NCI-H1417 treated with DMSO at 0.1 percent for 48 hours (cell line): ENCODE results near the gene KLHL29.

Experiments used
- DNase-seq: peaks from one replicate; lab custom pipeline; 2025; lab: John Stamatoyannopoulos, UW

KLHL29 gene

GRCh38 chr2:23476786-23477185, 91.8 kb downstream of the KLHL29 start:
- DNase-seq = no peak

GRCh38 chr2:23477392-23477791, 92.4 kb downstream of the KLHL29 start:
- no peak for DNase-seq

DNA sequence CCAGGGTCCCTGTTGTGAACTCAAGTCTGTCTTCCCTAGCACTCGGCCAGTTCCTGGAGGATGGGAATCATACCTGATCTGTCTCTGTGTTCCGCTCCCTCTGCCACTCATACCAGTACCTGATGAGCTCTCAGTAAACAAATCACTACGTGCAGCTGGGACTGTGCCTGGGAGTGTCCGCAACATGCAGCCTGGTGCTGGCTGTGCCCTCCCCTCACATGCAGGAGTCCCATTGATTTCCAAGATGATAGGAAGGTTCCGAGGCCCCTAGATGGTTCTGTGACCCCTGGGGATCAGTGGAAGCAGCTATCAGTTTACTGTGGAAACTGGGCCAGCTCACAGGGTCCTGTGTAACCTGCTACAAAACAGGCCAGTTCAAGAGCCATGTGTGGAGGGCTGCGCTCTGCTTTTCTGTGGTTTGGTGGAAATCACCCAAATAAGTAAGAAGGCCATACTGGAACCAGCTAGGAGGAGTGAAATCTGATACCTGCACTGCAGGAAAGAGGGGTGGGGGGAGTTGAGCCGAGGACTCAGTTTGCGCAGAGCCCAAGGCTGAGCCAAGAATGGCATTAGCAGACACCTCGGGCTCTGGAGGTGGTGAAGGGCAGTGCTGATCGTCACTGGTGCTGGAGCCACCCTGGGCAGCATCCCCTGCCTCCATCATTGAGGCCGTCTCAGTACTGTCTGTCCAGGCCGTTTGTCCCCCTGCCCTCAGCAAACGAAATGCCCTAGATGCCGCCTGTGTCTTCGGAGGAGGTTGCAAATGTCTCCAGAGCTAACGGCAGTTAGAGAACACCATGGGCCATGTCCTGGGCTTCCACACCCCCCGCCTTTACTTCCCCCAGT, 93.3 kb downstream of the KLHL29 start:
- DNase-seq = no peak

DNA sequence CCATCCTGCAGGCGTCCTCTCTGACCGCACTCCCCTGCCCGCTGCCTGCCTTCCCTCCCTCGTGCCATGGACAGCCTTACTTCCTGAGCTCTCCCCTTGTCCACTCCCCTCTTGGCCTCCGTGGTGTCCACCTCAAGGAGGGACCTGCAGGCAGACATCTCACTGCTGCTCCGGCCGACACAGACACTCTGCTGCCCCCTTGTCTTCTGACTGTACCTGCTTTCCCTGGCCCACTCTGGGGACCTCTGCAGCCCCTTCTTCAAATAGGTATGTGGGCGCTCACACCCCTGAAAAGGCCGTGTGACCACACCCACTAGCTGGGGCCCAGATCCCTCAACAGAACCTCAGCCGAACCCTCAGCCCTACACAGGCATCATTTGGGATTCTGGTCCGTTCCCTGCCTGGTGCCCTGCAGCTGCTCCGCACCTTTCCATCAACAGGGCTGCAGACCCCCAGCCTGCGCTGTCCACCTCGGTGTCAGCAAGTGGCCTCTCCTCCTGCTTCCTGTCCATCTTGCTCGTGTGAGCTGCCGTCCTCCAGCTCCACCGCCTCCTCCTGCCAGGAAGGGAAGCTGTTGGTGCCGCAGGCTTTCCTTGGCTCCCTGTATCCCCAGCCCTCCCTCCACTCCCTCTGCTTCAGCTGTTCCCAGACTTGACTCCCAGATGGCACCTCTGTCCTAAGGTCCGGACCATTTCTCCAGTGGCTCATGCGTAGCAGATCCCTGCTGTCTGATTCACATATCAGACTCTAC, 94.1 kb downstream of the KLHL29 start:
- DNase-seq = no peak

DNA sequence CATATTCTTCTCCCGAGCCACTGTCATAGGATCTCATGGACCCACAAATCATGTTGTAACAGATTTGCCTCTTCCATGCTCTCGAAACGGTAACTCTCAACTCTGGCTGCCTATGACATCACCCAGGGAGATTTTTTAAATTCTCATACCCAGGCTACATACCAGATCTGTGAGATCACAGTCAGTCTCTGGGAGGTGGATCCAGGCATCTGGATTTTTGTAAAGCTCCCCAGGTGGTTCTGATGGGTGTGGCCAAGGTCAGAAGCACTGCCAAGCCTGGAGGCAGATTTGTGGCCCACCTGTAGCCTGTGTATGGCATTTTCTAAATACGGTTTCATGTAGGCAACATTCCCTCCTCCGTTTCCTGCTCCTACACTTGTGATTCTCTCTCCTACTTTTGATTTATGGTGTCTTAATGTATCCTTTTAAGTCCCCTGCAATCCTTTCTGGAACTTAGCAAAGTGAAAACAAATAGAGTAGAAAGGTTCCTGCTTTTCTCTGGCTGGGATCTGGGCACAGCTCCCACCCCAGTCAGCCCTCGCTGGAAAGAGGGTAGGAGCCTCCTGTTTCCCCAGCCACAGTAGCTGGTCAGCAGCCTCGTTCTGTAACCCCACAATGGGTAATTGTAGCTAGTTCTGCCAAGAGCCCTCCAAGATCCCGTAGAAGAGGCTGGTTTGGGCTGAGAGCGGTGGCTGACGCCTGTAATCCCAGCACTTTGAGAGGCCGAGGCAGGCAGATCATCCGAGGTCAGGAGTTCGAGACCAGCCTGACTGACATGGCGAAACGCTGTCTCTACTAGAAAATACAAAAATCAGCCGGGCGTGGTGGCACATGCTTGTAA, 96.2 kb downstream of the KLHL29 start:
- no peak for DNase-seq

GRCh38 chr2:23482188-23482587, 97.2 kb downstream of the KLHL29 start:
- no peak for DNase-seq

GRCh38 chr2:23482607-23483006, 97.6 kb downstream of the KLHL29 start:
- no peak for DNase-seq

DNA sequence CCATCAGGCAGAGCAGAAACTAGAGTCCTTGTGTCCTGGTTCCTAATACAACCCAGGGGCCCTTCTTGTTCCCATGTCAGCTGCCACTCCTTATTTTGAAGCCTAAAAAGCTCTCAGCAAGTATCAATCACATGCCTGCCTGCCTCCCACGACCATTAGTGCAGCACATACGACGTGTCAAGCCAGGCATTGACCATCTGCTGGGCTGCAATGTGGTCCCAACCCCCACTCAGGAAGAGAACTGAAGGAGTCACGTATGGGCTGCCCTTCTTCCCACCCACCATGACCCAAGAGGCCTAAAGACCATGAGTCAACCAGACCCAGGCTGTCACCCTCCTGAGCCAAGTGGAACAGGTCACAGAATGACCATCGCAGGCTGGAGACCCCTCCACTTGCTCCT, 98.8 kb downstream of the KLHL29 start:
- DNase-seq = no peak

DNA sequence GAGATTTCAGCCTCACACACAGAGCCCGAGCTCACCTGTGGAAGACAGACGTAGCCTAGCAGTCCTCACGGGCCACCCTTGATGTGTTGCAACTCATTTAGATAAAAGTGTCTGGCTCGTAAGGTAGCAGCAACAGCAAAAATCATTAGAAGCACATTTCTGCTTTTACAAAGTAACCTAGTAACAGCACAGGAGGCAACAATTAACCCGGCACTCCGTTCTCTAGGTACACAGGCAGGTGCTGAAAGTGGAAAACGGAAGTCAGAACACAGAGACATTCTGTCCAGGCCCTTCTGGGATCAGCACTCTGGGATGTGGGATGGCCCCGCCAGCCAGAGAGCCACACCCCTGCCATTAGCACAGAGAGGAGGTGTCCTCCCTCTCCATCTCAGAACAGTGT, 99.3 kb downstream of the KLHL29 start:
- DNase-seq = peak; percentile 14

GRCh38 chr2:23484767-23485166, 99.8 kb downstream of the KLHL29 start:
- no peak for DNase-seq

DNA sequence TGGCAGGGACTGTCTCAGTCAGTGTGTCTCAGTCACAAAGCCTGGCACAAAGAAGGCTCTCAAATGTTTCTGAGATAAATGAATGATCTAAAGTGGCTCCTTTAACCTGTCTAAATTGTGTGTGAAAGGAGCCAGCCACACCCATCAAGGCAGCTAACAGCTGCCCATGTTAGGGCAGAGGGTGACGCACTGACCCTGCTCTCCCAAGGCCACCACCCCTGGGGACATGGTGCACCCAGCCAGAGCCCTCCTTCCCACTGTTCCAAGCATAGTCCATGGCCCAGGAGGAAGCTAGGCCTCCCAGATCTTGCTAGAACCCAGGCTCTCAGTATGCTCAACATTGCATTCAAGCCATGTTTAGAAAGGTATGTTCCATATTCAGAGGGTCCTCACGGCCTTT, 100.3 kb downstream of the KLHL29 start:
- no peak for DNase-seq

GRCh38 chr2:23485841-23486683, 101.1 kb downstream of the KLHL29 start:
- no peak for DNase-seq

DNA sequence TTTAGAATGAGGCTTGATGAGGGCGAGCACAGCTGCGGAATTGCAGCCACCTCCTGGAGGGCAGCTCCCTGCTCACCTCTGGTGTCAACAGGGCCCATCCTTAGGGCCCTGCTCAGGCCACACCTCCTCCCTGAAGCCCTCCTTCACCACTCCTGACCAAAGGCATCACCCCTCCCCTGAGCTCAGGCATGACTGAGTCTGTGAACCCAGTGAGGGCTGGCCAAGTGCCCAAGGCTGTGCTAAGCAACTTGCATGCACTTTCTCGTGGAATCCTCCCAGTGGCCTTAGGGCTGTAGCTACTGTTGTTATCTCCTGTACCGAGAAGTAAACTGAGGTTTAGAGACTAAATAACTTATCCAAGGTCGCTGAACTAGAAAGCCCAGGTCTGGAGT, 101.7 kb downstream of the KLHL29 start:
- no peak for DNase-seq

DNA sequence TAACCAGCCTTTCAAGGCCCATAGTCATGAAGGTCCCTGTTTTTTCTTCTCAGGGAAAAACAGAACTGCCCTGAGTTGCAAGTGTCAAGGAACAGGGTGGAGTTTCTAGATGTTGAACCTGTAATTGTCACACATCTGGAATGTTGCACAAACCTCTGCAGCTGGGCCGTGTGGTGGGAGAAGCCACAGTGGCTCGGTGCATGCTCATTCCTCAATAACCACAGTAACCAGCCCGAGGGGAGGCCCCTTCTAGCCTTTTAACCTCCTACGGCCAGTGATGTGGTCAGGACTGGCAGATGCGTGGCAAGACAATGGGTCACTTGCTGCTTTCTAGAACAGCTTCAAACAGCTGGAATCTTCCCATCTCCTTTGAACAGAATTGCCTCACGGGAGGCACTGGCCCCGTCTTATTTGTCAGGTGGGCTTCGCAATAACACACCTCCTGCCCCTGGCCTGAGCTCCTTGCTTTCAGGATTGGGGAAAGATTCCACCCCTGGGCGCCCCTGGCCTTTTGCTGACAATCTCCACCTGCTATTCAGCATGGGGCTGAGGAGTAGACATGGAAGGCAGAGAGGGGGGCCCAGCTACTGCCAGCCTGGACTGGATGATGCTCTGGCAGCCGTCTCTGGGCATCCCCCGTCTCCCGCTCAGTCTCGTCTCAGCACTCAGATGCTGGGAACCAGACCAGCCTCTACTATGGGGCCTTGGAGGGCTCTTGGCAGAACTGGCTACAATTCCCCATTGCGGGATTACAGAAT, 102.9 kb downstream of the KLHL29 start:
- DNase-seq = no peak

GRCh38 chr2:23488584-23488983, 103.6 kb downstream of the KLHL29 start:
- no peak for DNase-seq

- no peak for DNase-seq
Measured at GRCh38 chr2:23489471-23490322, 104.7 kb downstream of the KLHL29 start.

DNA sequence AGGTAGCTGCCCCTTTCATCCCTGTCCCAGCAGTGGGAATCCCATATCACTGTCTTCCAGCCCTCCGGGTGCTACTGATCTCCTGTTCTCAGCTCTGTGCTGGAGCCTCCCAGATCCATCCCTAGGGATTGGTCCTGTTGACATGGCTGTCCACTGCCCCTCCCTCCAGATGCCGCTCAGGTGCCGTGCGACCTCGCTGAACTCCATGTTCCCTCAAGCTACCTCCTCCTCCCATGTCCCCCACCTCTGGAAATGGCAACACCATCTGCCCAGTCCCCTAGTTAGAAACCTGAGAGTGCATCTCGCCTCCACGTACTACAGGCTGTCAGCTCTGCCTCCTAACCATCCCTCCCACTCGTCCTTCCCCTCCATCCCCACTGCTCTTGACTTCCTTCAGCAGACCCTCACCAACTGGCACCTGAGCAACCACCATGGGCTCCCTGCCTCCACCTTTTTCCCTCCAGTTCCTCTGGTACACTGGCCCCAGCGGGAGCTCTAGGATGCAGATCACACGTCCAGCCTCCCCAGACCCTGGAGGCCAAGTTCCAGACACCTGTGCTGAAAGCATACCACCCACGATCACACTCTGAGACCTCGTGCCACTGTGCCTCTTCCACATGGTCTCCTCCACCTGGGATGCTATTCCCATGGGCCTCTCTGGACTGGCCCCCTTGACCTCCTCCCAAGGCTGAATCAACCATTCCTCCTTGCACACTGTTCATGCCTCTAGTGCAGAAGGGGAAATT, 106.8 kb downstream of the KLHL29 start:
- no peak for DNase-seq

- no peak for DNase-seq
Measured at GRCh38 chr2:23492337-23492675, 107.3 kb downstream of the KLHL29 start.

DNA sequence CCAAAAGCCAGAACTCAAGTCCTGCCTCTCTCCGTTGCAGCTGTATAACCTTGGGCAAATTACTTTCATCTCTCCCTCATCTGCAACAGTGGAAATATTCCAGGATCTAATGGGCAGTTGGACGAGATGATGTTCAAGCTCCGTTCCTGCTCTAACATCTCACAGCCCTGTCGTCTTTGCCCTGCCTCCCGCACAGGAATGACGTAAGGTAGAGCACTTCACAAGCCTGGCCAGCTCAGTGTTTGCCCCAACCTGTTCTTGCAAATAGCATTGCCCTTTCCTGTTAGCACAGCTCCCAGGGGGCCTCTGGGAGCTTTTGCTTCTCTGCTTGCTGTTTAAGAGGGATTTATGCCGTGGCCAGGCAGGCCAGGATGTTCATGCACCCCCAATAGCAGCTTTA, 107.9 kb downstream of the KLHL29 start:
- no peak for DNase-seq
